GM12865 (cell line): Measurements from ENCODE around the gene DGCR2.

Experiments
- DNase-seq: peaks from one replicate; pipeline ENCODE4 v3.0.0; 2010; ENCODE audit warnings: low read depth
- H3K4me3 ChIP-seq: 2 replicates; pipeline ENCODE4 v1.5.1; 2011; ENCODE audit warnings: mild to moderate bottlenecking, low read depth, low read length, control low read depth
- CTCF ChIP-seq: IDR thresholded peaks from 2 replicates; pipeline ENCODE4 v1.5.1; 2011; ENCODE audit warnings: low read length, control low read depth, low read depth, inconsistent platforms; ENCODE audit not compliant: insufficient read depth; ENCODE audit errors: missing control alignments

Gene DGCR2

GRCh38 chr22:19134874-19135273, 12.7 kb upstream of the DGCR2 start:
- TF ChIP-seq CTCF = no peak

GRCh38 chr22:19134176-19134831, 12.1 kb upstream of the DGCR2 start:
- DNase-seq = no peak
- no peak overlapping the region for H3K4me3 ChIP-seq
- no peak for TF ChIP-seq CTCF

More at GRCh38 chr22:19134874-19135273, 12.7 kb upstream of the DGCR2 start:
- H3K4me3 ChIP-seq = no peak overlapping the region
- no peak for DNase-seq

- DNase-seq = no peak
- H3K4me3 ChIP-seq = no peak overlapping the region
- TF ChIP-seq CTCF = no peak
Observed at GRCh38 chr22:19133561-19133960, 11.3 kb upstream of the DGCR2 start.

- no peak overlapping the region for H3K4me3 ChIP-seq
- no peak for DNase-seq
- TF ChIP-seq CTCF = no peak
Observed at GRCh38 chr22:19132693-19133400, 10.6 kb upstream of the DGCR2 start.

- DNase-seq = no peak
- no peak for TF ChIP-seq CTCF
- no peak overlapping the region for H3K4me3 ChIP-seq
Observed at GRCh38 chr22:19132153-19132552, 9.9 kb upstream of the DGCR2 start.

- no peak overlapping the region for H3K4me3 ChIP-seq
- no peak for DNase-seq
- TF ChIP-seq CTCF = no peak
Observed at GRCh38 chr22:19131685-19132015, 9.4 kb upstream of the DGCR2 start.
